H9 (cell line): ENCODE results near the gene CFAP61. TPM values are rescaled to one million over a fixed set of nuclear protein-coding genes. Genes with fewer than 3 reads are reported as not detected.

ENCODE experiments used
- DNase-seq: peaks from one replicate; pipeline ENCODE4 v3.0.0-alpha.2; 2017
- H2AFZ ChIP-seq: one replicate; pipeline ENCODE4 v1.6.1; 2013; ENCODE audit warnings: mild to moderate bottlenecking, low read length, control low read depth, moderate library complexity
- H2AK5ac ChIP-seq: 2 replicates; pipeline ENCODE4 v1.6.1; 2013; ENCODE audit warnings: low read length, control low read depth, mixed read lengths; ENCODE audit not compliant: insufficient read length
- H2BK120ac ChIP-seq: one replicate; pipeline ENCODE4 v1.6.1; 2013; ENCODE audit warnings: low read depth, mild to moderate bottlenecking, low read length, control low read depth, inconsistent platforms; ENCODE audit not compliant: poor library complexity, severe bottlenecking
- H2BK12ac ChIP-seq: 2 replicates; pipeline ENCODE4 v1.6.1; 2013; ENCODE audit warnings: low read length, control low read depth, mixed read lengths, low read depth; ENCODE audit not compliant: insufficient read length
- H2BK15ac ChIP-seq: 2 replicates; pipeline ENCODE4 v1.6.1; 2013; ENCODE audit warnings: low read depth, low read length, control low read depth
- H2BK20ac ChIP-seq: one replicate; pipeline ENCODE4 v1.6.1; 2013; ENCODE audit warnings: low read depth, mild to moderate bottlenecking, low read length, control low read depth, inconsistent platforms; ENCODE audit not compliant: poor library complexity, severe bottlenecking
- H2BK5ac ChIP-seq: 2 replicates; pipeline ENCODE4 v1.6.1; 2013; ENCODE audit warnings: low read length, control low read depth, mixed read lengths; ENCODE audit not compliant: insufficient read length
- H3K14ac ChIP-seq: 2 replicates; pipeline ENCODE4 v1.6.1; 2013; ENCODE audit warnings: low read length, control low read depth; ENCODE audit not compliant: insufficient read depth
- H3K18ac ChIP-seq: 2 replicates; pipeline ENCODE4 v1.6.1; 2013; ENCODE audit warnings: low read depth, mild to moderate bottlenecking, mixed read lengths, low read length, control low read depth; ENCODE audit not compliant: insufficient read length
- H3K23ac ChIP-seq: 2 replicates; pipeline ENCODE4 v1.6.1; 2013; ENCODE audit warnings: low read length, control low read depth, mixed read lengths, low read depth; ENCODE audit not compliant: insufficient read length
- H3K23me2 ChIP-seq: 2 replicates; pipeline ENCODE4 v1.6.1; 2013; ENCODE audit warnings: low read depth, mild to moderate bottlenecking, mixed read lengths, low read length, control low read depth; ENCODE audit not compliant: insufficient read length, poor library complexity, severe bottlenecking
- H3K27ac ChIP-seq: 2 replicates; pipeline ENCODE4 v1.5.1; 2013; ENCODE audit warnings: low read length, control low read depth, mixed read lengths, low read depth; ENCODE audit not compliant: insufficient read length
- H3K27me3 ChIP-seq: 2 replicates; pipeline ENCODE4 v1.6.1; 2013; ENCODE audit warnings: low read length, control low read depth, inconsistent platforms; ENCODE audit not compliant: insufficient read depth
- H3K4ac ChIP-seq: 2 replicates; pipeline ENCODE4 v1.6.1; 2013; ENCODE audit warnings: low read depth, mild to moderate bottlenecking, control low read depth, inconsistent platforms, low read length, moderate library complexity
- H3K4me1 ChIP-seq: 2 replicates; pipeline ENCODE4 v1.6.1; 2013; ENCODE audit warnings: low read length, control low read depth, inconsistent platforms; ENCODE audit not compliant: insufficient read depth
- H3K4me2 ChIP-seq: 2 replicates; pipeline ENCODE4 v1.6.1; 2013; ENCODE audit warnings: low read length, control low read depth, mixed read lengths; ENCODE audit not compliant: insufficient read length, insufficient read depth
- H3K56ac ChIP-seq: 2 replicates; pipeline ENCODE4 v1.6.1; 2013; ENCODE audit warnings: low read depth, mild to moderate bottlenecking, mixed read lengths, low read length, control low read depth; ENCODE audit not compliant: insufficient read length
- H3K79me1 ChIP-seq: 2 replicates; pipeline ENCODE4 v1.6.1; 2013; ENCODE audit warnings: low read depth, mild to moderate bottlenecking, moderate library complexity, low read length, control low read depth, inconsistent platforms; ENCODE audit not compliant: insufficient read depth, poor library complexity, severe bottlenecking
- H3K79me2 ChIP-seq: 2 replicates; pipeline ENCODE4 v1.6.1; 2013; ENCODE audit warnings: low read length, control low read depth, inconsistent platforms; ENCODE audit not compliant: insufficient read depth
- H3K9ac ChIP-seq: 2 replicates; pipeline ENCODE4 v1.6.1; 2013; ENCODE audit warnings: low read length, control low read depth, mixed read lengths; ENCODE audit not compliant: insufficient read length; ENCODE audit errors: extremely low read depth
- H3K9me3 ChIP-seq: one replicate; pipeline ENCODE4 v1.6.1; 2013; ENCODE audit warnings: low read depth, low read length, inconsistent platforms; ENCODE audit not compliant: control insufficient read depth
- H3T11ph ChIP-seq: one replicate; pipeline ENCODE4 v1.6.1; 2013; ENCODE audit warnings: mild to moderate bottlenecking, low read length, control low read depth, inconsistent platforms
- H4K20me1 ChIP-seq: one replicate; pipeline ENCODE4 v1.6.1; 2013; ENCODE audit not compliant: control insufficient read depth, insufficient read length, insufficient read depth
- H4K5ac ChIP-seq: 2 replicates; pipeline ENCODE4 v1.6.1; 2013; ENCODE audit warnings: low read depth, mild to moderate bottlenecking, mixed read lengths, low read length, control low read depth; ENCODE audit not compliant: insufficient read length
- H4K8ac ChIP-seq: replicated peaks from 2 replicates; pipeline ENCODE4 v1.6.1; 2013; ENCODE audit warnings: low read length, control low read depth, mixed read lengths, low read depth; ENCODE audit not compliant: insufficient read length
- H4K91ac ChIP-seq: 2 replicates; pipeline ENCODE4 v1.6.1; 2013; ENCODE audit warnings: low read depth, mild to moderate bottlenecking, moderate library complexity, mixed read lengths, low read length, control low read depth; ENCODE audit not compliant: insufficient read length
- H3K27ac Mint-ChIP-seq, 3 experiments: 2 replicates in 2 of 3; 3 replicates in 1 of 3; pipeline ENCODE4 v1.8.0; 2020 to 2021; ENCODE audit warnings: mixed read lengths in 3 of 3, mild to moderate bottlenecking in 1 of 3, moderate library complexity in 1 of 3
- H3K27me3 Mint-ChIP-seq: 2 replicates; pipeline ENCODE4 v1.8.0; 2021; ENCODE audit warnings: low read depth, mild to moderate bottlenecking, moderate library complexity, mixed read lengths
- H3K36me3 Mint-ChIP-seq, 3 experiments: 2 replicates in 2 of 3; 3 replicates in 1 of 3; pipeline ENCODE4 v1.8.0; 2020 to 2021; ENCODE audit warnings: low read depth in 3 of 3, mixed read lengths in 3 of 3; ENCODE audit not compliant: insufficient read depth in 1 of 3
- H3K4me1 Mint-ChIP-seq, 2 experiments: 2 replicates each; pipeline ENCODE4 v1.8.0; 2020; ENCODE audit warnings: mixed read lengths in 2 of 2
- H3K4me3 Mint-ChIP-seq, 2 experiments: 2 replicates in 1 of 2; 3 replicates in 1 of 2; pipeline ENCODE4 v1.8.0; 2020 to 2021; ENCODE audit warnings: mild to moderate bottlenecking in 2 of 2, mixed read lengths in 2 of 2, moderate library complexity in 1 of 2
- H3K9me3 Mint-ChIP-seq, 2 experiments: 2 replicates in 1 of 2; 3 replicates in 1 of 2; pipeline ENCODE4 v1.8.0; 2020; ENCODE audit warnings: mild to moderate bottlenecking in 2 of 2, mixed read lengths in 2 of 2, moderate library complexity in 1 of 2
- CTCF ChIP-seq: fragments of 200-600 bp; sonication (generic); conservative IDR thresholded peaks from 3 replicates; pipeline ENCODE4 v1.8.0; 2021; ENCODE audit warnings: antibody characterized with exemption, mild to moderate bottlenecking
- whole genome bisulfite sequencing: extraction: QIAGEN DNeasy Blood & Tissue Kit; methylation state at CpG from one replicate; pipeline ENCODE4 v1.1.7; 2013; ENCODE audit warnings: missing lambda C conversion rate, low lambda C conversion rate, mixed read lengths; ENCODE audit not compliant: insufficient read length; ENCODE audit errors: extremely low coverage; 5-methylcytosine and 5-hydroxymethylcytosine counted together
- total RNA-seq: library from RNA; stranded (reverse); gene quantifications from 2 replicates; pipeline ENCODE4 v1.2.1, GENCODE V29; 2021

CFAP61 gene
- total RNA-seq, 1 experiment from 2014 or later, result 0.44 TPM

DNA sequence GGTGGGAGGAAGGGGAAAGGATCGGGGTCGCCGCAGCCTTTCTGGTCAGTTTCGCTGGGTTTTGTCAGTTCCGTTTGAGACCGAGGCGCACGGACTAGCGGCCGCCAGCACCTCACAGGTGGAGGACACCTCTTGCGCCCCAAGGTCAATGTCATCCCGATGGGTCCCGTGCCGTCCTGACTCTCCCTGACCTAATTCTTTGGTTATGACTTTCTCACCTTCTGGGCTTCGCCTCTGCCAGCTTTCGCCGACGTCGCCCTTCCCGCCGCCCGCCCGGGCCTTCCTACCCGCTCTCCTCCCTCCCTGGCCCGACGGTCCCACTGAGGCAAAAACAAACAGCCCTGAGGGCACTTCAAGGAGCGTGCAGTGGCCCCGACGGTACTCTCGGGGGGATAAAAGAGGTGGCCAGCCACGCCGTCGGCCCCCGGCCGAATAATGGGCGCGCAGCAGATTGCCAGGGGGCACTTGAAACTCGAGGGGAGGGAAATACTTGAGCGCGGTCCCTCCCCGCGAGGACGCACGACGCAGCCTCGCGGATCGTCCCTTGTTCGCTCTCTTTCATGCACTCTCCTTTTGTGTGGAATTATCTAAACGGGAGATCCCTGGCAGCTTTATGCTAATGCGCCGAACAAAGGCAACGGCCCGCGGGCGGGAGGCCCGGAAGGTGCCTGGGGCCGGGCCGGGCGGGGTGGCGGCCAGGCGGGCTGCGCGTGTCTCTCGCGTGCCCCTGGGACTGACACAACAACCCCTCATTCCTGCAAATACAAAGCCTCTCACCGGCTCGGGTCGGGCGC, 311.7 kb downstream of the CFAP61 start:
- no CpG with 5 or more reads among the region's 70 CpGs for WGBS
- no peak overlapping the region for H3K27ac ChIP-seq
- peak overlapping the region; percentile 52 to 90 for H3K4me3 Mint-ChIP-seq

More for the DNA sequence above, 311.7 kb downstream of the CFAP61 start:
- Histone ChIP-seq H3K9ac (no peak overlapping the region), H3K4ac (no peak overlapping the region), H3K14ac (no peak overlapping the region; the same call in 1 of the 2 replicates), H4K5ac (no peak overlapping the region), H2AFZ (no peak overlapping the region), H2BK12ac (no peak overlapping the region), H4K8ac (no peak overlapping the region), H4K91ac (no peak overlapping the region), H4K20me1 (no peaks in the 10 kb centered on the region), H3K27me3 (peaks cover 36% of the 10 kb centered on the region), H3K9me3 (no peaks in the 10 kb centered on the region), H3K23me2 (peaks cover 30% of the 10 kb centered on the region), H3K4me2 (peak overlapping the region; percentile 54), H3T11ph (no peak overlapping the region), H3K56ac (no peak overlapping the region), H3K79me2 (no peaks in the 10 kb centered on the region), H2BK20ac (no peak overlapping the region), H3K18ac (no peak overlapping the region), H3K79me1 (no peaks in the 10 kb centered on the region), H2BK5ac (no peak overlapping the region), H2AK5ac (no peak overlapping the region), H2BK15ac (no peak overlapping the region), H2BK120ac (no peak overlapping the region), H3K23ac (no peak overlapping the region), H3K4me1 (no peaks in the 10 kb centered on the region)
- Mint-ChIP-seq H3K9me3 (no peaks in the 10 kb centered on the region; a peak in 1 of 5 replicates), H3K4me1 (peaks cover 40 to 47% of the 10 kb centered on the region in 2 experiments), H3K27ac (peak overlapping the region in 1 of 3 experiments; percentile 55; a peak in 1 of 7 replicates), H3K27me3 (peaks cover 87% of the 10 kb centered on the region), H3K36me3 (no peaks in the 10 kb centered on the region)
- TF ChIP-seq CTCF, result no peak
- DNase-seq, result peak; percentile 78
